Measurements from ENCODE around the gene CFAP91.

CFAP91 gene

GRCh38 chr3:119746423-119746822 lies 43.6 kb downstream of the CFAP91 start:
- no peak for DNase-seq

GRCh38 chr3:119747357-119747756 lies 44.5 kb downstream of the CFAP91 start:
- no peak for DNase-seq

GRCh38 chr3:119748991-119749390 lies 46.2 kb downstream of the CFAP91 start:
- DNase-seq: no peak

- DNase-seq: no peak
Measured at GRCh38 chr3:119751423-119751822, 48.6 kb downstream of the CFAP91 start.
